Calu3 (cell line): ENCODE measurements around the gene SND1. TPM values are rescaled to one million over a fixed set of nuclear protein-coding genes. Genes with fewer than 3 reads are reported as not detected.
"Not testable (repeated sequence)": the region's sequence is repeated elsewhere in the genome, so short reads cannot be mapped to it uniquely, and the experiment has no call there.

Source experiments
- BruUV-seq: library from RNA; stranded (reverse); fragments of 400-500 nt; replicated peaks from 2 replicates; lab custom pipeline; 2021; lab: Mats Ljungman, UMichigan
- CTCF ChIA-PET: fragments of 300-600 bp; sonication (Branson Sonifier 250); formaldehyde crosslinking; loops from one replicate; lab custom pipeline; 2022; ENCODE audit warnings: antibody characterized with exemption; lab: Charles Lee
- DNase-seq: peaks from one replicate; pipeline ENCODE4 v3.0.0; 2022
- H3K27ac Mint-ChIP-seq: one replicate; pipeline ENCODE4 v1.8.0; 2022; ENCODE audit warnings: mixed read lengths; ENCODE audit not compliant: unreplicated experiment
- H3K27me3 Mint-ChIP-seq: one replicate; pipeline ENCODE4 v1.8.0; 2022; ENCODE audit warnings: mixed read lengths; ENCODE audit not compliant: unreplicated experiment
- H3K36me3 Mint-ChIP-seq: one replicate; pipeline ENCODE4 v1.8.0; 2022; ENCODE audit warnings: mild to moderate bottlenecking, moderate library complexity, mixed read lengths; ENCODE audit not compliant: insufficient read depth, unreplicated experiment
- H3K4me1 Mint-ChIP-seq: one replicate; pipeline ENCODE4 v1.8.0; 2022; ENCODE audit warnings: mild to moderate bottlenecking, low read depth, mixed read lengths; ENCODE audit not compliant: unreplicated experiment
- H3K4me3 Mint-ChIP-seq: one replicate; pipeline ENCODE4 v1.8.0; 2022; ENCODE audit warnings: mild to moderate bottlenecking, low read depth, moderate library complexity, mixed read lengths; ENCODE audit not compliant: unreplicated experiment
- H3K9me3 Mint-ChIP-seq: one replicate; pipeline ENCODE4 v1.8.0; 2022; ENCODE audit warnings: low read depth, mixed read lengths; ENCODE audit not compliant: unreplicated experiment
- CTCF ChIP-seq: fragments of 200-600 bp; IDR thresholded peaks from one replicate; pipeline ENCODE4 v1.8.0; 2022; ENCODE audit warnings: antibody characterized with exemption; ENCODE audit not compliant: unreplicated experiment
- intact Hi-C: fragments of 100-400 bp; cut with micrococcal nuclease; formaldehyde crosslinking; loops from one replicate; pipeline ENCODE4 v1.10.0; 2022; ENCODE audit not compliant: unreplicated experiment
- total RNA-seq: library from RNA; stranded (reverse); gene quantifications from 2 replicates; pipeline ENCODE4 v1.2.3, GENCODE V29; 2022

Gene SND1
- total RNA-seq, 1 experiment from 2014 or later = 205 TPM

DNA sequence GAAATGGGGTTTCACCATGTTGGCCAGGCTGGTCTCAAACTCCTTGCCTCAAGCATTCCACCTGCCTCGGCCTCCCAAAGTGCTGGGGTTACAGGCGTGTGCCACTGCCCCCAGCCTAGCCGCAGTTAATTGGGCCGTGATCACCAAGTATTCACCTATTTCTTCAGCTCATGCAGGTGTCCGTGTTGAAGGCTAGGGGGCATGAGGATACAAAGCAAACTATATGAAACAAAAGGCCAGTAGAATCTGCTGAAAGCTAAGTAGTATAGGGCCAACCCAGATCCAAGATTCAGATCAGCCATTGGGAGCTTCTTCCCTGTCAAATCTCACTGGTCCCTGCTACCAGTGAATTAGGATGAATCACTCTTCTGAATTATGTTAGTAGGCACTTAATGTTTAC is 305.9 kb downstream of the SND1 start:
- DNase-seq = no peak
- Mint-ChIP-seq H3K27ac (no peak overlapping the region), H3K9me3 (no peaks in the 10 kb centered on the region), H3K36me3 (peaks cover 5% of the 10 kb centered on the region), H3K27me3 (no peaks in the 10 kb centered on the region), H3K4me3 (no peak overlapping the region), H3K4me1 (no peaks in the 10 kb centered on the region)
- TF ChIP-seq CTCF = no peak
- no TSS peak for BruUV-seq
- CTCF ChIA-PET = interaction anchor here (0.9 kb wide), 1 partner anchor 252 kb away, joined by 4 read pairs; no protein-coding TSS in a partner anchor
- intact Hi-C loops = no loop called here

DNA sequence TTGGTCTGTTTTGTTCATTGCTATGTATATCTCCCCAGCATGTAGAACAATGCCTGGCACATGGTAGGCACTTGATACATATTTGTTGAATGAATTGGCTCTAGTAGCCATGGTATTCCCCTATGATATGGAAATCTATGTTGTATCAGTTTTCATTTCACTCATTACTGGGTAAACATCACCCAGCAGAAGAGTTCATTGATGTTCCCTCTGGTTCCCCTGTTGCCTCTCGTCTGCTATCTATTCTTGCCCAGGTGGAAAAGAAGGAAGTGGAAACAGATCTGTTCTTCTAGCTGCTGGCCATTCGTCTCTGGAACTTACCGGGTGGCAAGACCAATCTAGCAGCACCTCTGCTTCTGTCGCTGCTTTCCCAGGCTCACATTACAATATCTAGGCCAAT is 307.8 kb downstream of the SND1 start:
- H3K27ac Mint-ChIP-seq = no peak overlapping the region
- TF ChIP-seq CTCF = no peak
- H3K9me3 Mint-ChIP-seq = no peaks in the 10 kb centered on the region
- no TSS peak for BruUV-seq
- intact Hi-C loops = no loop called here
- no peaks in the 10 kb centered on the region for H3K27me3 Mint-ChIP-seq
- CTCF ChIA-PET = no interaction called here
- no peak for DNase-seq
- H3K36me3 Mint-ChIP-seq = peaks cover 5% of the 10 kb centered on the region
- no peaks in the 10 kb centered on the region for H3K4me1 Mint-ChIP-seq
- no peak overlapping the region for H3K4me3 Mint-ChIP-seq

DNA sequence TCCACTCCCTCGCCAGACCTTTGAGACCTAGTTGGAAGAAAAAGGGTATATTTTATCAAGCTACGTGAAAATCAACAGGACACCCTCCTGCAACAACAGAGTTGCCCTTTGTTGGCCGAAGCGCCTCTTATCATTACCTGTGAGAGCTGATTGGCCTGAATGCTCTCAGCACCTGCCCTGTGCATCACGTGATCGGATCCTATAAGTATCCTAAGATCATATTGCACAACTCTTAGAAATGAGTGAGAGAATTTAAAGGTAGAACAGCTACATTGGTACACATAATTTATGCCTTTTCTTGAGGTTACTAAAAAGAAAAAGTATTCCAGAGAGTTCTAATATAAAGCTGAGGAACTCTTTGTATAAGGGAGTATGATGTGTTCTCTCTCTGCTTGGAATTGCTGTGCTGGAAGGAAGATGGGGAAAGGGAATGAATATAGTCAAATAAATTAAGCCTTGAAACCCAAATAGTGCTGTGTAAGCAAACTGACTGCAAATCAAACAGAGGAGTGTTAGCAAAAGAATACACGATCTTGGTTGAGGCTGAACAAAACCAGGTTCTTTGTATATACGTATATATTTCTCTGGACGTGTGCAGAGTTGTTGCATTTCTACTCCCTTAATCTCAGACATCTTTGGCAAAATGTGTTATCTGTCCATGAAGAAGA is 309.9 kb downstream of the SND1 start:
- Mint-ChIP-seq H3K4me3 (no peak overlapping the region), H3K4me1 (no peaks in the 10 kb centered on the region), H3K36me3 (peaks cover 5% of the 10 kb centered on the region), H3K9me3 (no peaks in the 10 kb centered on the region), H3K27me3 (no peaks in the 10 kb centered on the region), H3K27ac (no peak overlapping the region)
- BruUV-seq = no TSS peak
- CTCF ChIA-PET = interaction anchor here (0.7 kb wide), 1 partner anchor 39 kb away, joined by 3 read pairs; no protein-coding TSS in a partner anchor
- no peak for TF ChIP-seq CTCF
- DNase-seq = no peak
- intact Hi-C loops = no loop called here

DNA sequence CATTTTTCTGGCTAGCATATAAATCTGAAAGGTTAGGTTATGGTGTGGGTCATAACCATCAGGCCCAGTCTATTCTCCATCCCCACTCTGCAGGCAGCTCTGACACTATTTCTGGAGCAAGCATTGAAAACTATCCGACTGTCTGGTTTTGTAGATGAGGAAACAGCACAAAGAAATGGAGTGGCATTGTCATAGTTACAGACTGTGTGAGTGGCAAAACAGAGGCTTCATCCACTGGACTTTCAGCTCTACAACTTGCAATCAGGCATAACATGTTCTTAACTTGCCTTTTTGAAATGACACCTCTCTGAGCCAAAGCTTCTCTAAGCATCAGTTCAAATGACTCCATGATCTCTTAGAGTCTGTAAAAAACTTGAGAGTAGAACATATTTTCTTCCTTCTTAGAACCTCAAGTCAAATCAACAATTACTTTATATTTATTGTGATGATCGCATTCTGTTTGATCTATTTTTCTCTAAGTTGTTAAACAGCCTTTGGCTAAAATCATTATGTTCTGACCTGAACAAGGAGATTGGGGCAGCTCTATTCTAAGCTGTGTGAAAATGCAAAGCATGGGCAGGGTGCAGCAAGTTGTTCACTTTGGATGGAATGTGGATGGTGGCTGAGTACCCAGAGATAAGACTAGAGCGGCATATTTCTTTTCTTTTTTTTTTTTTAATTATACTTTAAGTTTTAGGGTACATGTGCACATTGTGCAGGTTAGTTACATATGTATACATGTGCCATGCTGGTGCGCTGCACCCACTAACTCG is 310.8 kb downstream of the SND1 start:
- Mint-ChIP-seq H3K4me3 (no peak overlapping the region), H3K36me3 (peaks cover 5% of the 10 kb centered on the region), H3K4me1 (no peaks in the 10 kb centered on the region), H3K27ac (no peak overlapping the region), H3K27me3 (no peaks in the 10 kb centered on the region), H3K9me3 (no peaks in the 10 kb centered on the region)
- BruUV-seq = no TSS peak
- CTCF ChIA-PET = no interaction called here
- intact Hi-C loops = no loop called here
- TF ChIP-seq CTCF = no peak
- DNase-seq = no peak

DNA sequence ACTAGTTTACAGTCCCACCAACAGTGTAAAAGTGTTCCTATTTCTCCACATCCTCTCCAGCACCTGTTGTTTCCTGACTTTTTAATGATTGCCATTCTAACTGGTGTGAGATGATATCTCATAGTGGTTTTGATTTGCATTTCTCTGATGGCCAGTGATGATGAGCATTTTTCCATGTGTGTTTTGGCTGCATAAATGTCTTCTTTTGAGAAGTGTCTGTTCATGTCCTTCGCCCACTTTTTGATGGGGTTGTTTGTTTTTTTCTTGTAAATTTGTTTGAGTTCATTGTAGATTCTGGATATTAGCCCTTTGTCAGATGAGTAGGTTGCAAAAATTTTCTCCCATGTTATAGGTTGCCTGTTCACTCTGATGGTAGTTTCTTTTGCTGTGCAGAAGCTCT is 311.9 kb downstream of the SND1 start:
- intact Hi-C loops, H3K27me3 Mint-ChIP-seq, H3K27ac Mint-ChIP-seq, DNase-seq, H3K9me3 Mint-ChIP-seq, H3K36me3 Mint-ChIP-seq, CTCF ChIA-PET, H3K4me1 Mint-ChIP-seq, BruUV-seq, H3K4me3 Mint-ChIP-seq: not testable (repeated sequence)
